Spleen (tissue), 11 donors: ENCODE measurements around the gene GRAP2. TPM values are rescaled to one million over a fixed set of nuclear protein-coding genes. Genes with fewer than 3 reads are reported as not detected.

Source experiments
- DNase-seq: peaks from one replicate; pipeline ENCODE4 v3.0.0-alpha.2; 2020
- H3K27ac ChIP-seq, 8 donors: fragments of 200-600 bp; sonication (generic) in 7 of 8; 1 replicate in 4 of 8; 2 replicates in 4 of 8; pipeline versions ENCODE4 v1.5.0 to v1.8.0; 2016 to 2021; ENCODE audit warnings: inconsistent platforms in 4 of 8, mild to moderate bottlenecking in 4 of 8, moderate library complexity in 1 of 8
- H3K27me3 ChIP-seq, 7 donors: fragments of 200-600 bp; sonication (generic) in 6 of 7; replicated peaks in 1 of 7; 1 replicate in 4 of 7; 2 replicates in 3 of 7; pipeline versions ENCODE4 v1.5.0 to v1.8.0; 2016 to 2021; ENCODE audit warnings: inconsistent platforms in 3 of 7, mild to moderate bottlenecking in 1 of 7
- H3K36me3 ChIP-seq, 6 donors: fragments of 200-600 bp; sonication (generic) in 5 of 6; 1 replicate in 4 of 6; 2 replicates in 2 of 6; pipeline versions ENCODE4 v1.5.0 to v1.8.0; 2016 to 2021; ENCODE audit warnings: inconsistent platforms in 2 of 6
- H3K4me1 ChIP-seq, 6 donors: fragments of 200-600 bp; sonication (generic) in 5 of 6; 1 replicate in 3 of 6; 2 replicates in 3 of 6; pipeline versions ENCODE4 v1.5.0 to v1.8.0; 2016 to 2021; ENCODE audit warnings: inconsistent platforms in 3 of 6
- H3K4me3 ChIP-seq, 8 donors: fragments of 200-600 bp; sonication (generic) in 7 of 8; 1 replicate in 4 of 8; 2 replicates in 4 of 8; pipeline versions ENCODE4 v1.5.0 to v1.8.0; 2016 to 2021; ENCODE audit warnings: inconsistent platforms in 4 of 8, mild to moderate bottlenecking in 4 of 8, moderate library complexity in 2 of 8
- H3K9me3 ChIP-seq, 8 donors: fragments of 200-600 bp; sonication (generic) in 7 of 8; 1 replicate in 4 of 8; 2 replicates in 4 of 8; pipeline versions ENCODE4 v1.5.0 to v1.8.0; 2016 to 2021; ENCODE audit warnings: inconsistent platforms in 4 of 8
- CTCF ChIP-seq, 11 experiments: fragments of 200-600 bp in 7 of 11; fragments of 450-650 bp in 4 of 11; sonication (generic) in 4 of 11; IDR thresholded peaks in 8 of 11; conservative IDR thresholded peaks in 3 of 11; 1 replicate in 7 of 11; 2 replicates in 4 of 11; pipeline versions ENCODE4 v1.4.0 to v1.8.0; 2016 to 2021; ENCODE audit warnings: antibody characterized with exemption in 11 of 11, inconsistent platforms in 4 of 11, mild to moderate bottlenecking in 1 of 11
- POLR2A ChIP-seq, 3 donors: fragments of 450-650 bp; IDR thresholded peaks; one replicate each; pipeline ENCODE4 v1.5.1; 2017; ENCODE audit warnings: antibody characterized with exemption in 3 of 3, mild to moderate bottlenecking in 1 of 3
- POLR2AphosphoS5 ChIP-seq, 3 donors: sonication (generic); formaldehyde crosslinking; IDR thresholded peaks; one replicate each; pipeline ENCODE4 v1.5.1; 2017; ENCODE audit warnings: antibody characterized with exemption in 3 of 3
- WGBS, 5 donors: extraction: QIAGEN DNeasy Blood & Tissue Kit in 3 of 5; methylation state at CpG; one replicate each; pipeline versions ENCODE4 v1.1.5 to v1.1.7; 2013 to 2018; 5-methylcytosine and 5-hydroxymethylcytosine counted together
- intact Hi-C: fragments of 100-400 bp; cut with DNase I; formaldehyde crosslinking; loops from one replicate; pipeline ENCODE4 v1.15.0; 2023; ENCODE audit warnings: low total_unique reads
- polyA plus RNA-seq, 3 donors: library from polyadenylated mRNA; stranded (reverse); fragments of 200-250 nt; gene quantifications; one replicate each; pipeline ENCODE4 v1.2.1, GENCODE V29; 2013
- total RNA-seq, 7 donors: library from RNA; depleted of rRNA in 3 of 7; stranded (reverse); fragments of >200 nt in 3 of 7; fragmentation: NEBNext Ultra II Directional in 4 of 7; extraction: Animal tissue kit (Norgen Biotek cat#: 25700) in 4 of 7; gene quantifications; one replicate each; pipeline versions ENCODE4 v1.1.0 to v1.2.1, GENCODE V29; 2016 to 2021
- donor health status: healthy with polysubstance abuse.
- donor health status: DM: no; HTN: no; CAD: no; lungs with moderate emphysema.
- donor health status: DM: no; HTN: no; CAD: no.
- donor health status: Bipolar disorder and iron deficiency.
- donor health status: healthy.
- donor health status: DM: no; HTN: no; CAD: no.
- donor health status: DM: yes; HTN: yes; CAD: no.

GRAP2 gene
- total and polyA plus RNA-seq, 10 donors, result 3.1 to 40.3 (median 29.8) TPM

- Histone ChIP-seq H3K27ac (peak overlapping the region in 7 of 8 donors; percentile 54 to 87 (median 74)), H3K4me1 (peaks cover 22 to 75% (median 46%) of the 10 kb centered on the region in 6 donors), H3K36me3 (peaks cover 0 to 68% (median 1%) of the 10 kb centered on the region in 6 donors), H3K9me3 (no peaks in the 10 kb centered on the region), H3K4me3 (no peak overlapping the region), H3K27me3 (peaks cover 0 to 14% (median 0%) of the 10 kb centered on the region in 7 donors)
- peak; percentile 80 for DNase-seq
- intact Hi-C loops, result no loop called here
- TF ChIP-seq POLR2A (IDR thresholded peaks at IDR 0.05), result no peak
- peak in 1 of 3 donors; percentile 79 for TF ChIP-seq POLR2AphosphoS5 (IDR thresholded peaks at IDR 0.05)
- no peak for TF ChIP-seq CTCF (IDR thresholded peaks at IDR 0.05 in 8 of 11, conservative IDR thresholded peaks at IDR 0.05 in 3 of 11)
- 45 to 54% (median 54%) methylated on average over 13 of the region's 13 CpGs for WGBS, 5 donors
Observed at GRCh38 chr22:39960791-39961746, 60.2 kb downstream of the GRAP2 start.

GRCh38 chr22:39962071-39962470 is 61.2 kb downstream of the GRAP2 start:
- Histone ChIP-seq H3K4me1 (peaks cover 16 to 66% (median 39%) of the 10 kb centered on the region in 6 donors), H3K4me3 (no peak overlapping the region), H3K36me3 (peaks cover 0 to 68% (median 1%) of the 10 kb centered on the region in 6 donors), H3K27ac (peak overlapping the region in 7 of 8 donors; percentile 54 to 87 (median 74)), H3K9me3 (no peaks in the 10 kb centered on the region), H3K27me3 (peaks cover 0 to 14% (median 0%) of the 10 kb centered on the region in 7 donors)
- DNase-seq, result no peak
- WGBS, 5 donors, result 87 to 95% (median 89%) methylated on average over 9 of the region's 9 CpGs
- TF ChIP-seq POLR2A (IDR thresholded peaks at IDR 0.05) (no peak), CTCF (IDR thresholded peaks at IDR 0.05 in 8 of 11, conservative IDR thresholded peaks at IDR 0.05 in 3 of 11) (no peak), POLR2AphosphoS5 (IDR thresholded peaks at IDR 0.05) (no peak)
- intact Hi-C loops, result no loop called here

- no peak overlapping the region for H3K27ac ChIP-seq
- H3K36me3 ChIP-seq, result peaks cover 0 to 82% (median 8%) of the 10 kb centered on the region in 6 donors
- DNase-seq, result no peak
- no peaks in the 10 kb centered on the region for H3K27me3 ChIP-seq
- H3K9me3 ChIP-seq, result no peaks in the 10 kb centered on the region
- peaks cover 0 to 37% (median 16%) of the 10 kb centered on the region in 6 donors for H3K4me1 ChIP-seq
- intact Hi-C loops, result no loop called here
- TF ChIP-seq CTCF (IDR thresholded peaks at IDR 0.05 in 8 of 11, conservative IDR thresholded peaks at IDR 0.05 in 3 of 11) (no peak), POLR2A (IDR thresholded peaks at IDR 0.05) (no peak), POLR2AphosphoS5 (IDR thresholded peaks at IDR 0.05) (no peak)
- WGBS, 5 donors, result 82 to 89% (median 86%) methylated on average over 5 of the region's 5 CpGs
- no peak overlapping the region for H3K4me3 ChIP-seq
Observed at GRCh38 chr22:39965748-39966147, 64.9 kb downstream of the GRAP2 start.

GRCh38 chr22:39966470-39966869 is 65.6 kb downstream of the GRAP2 start:
- Histone ChIP-seq H3K4me1 (peaks cover 0 to 30% (median 13%) of the 10 kb centered on the region in 6 donors), H3K27ac (no peak overlapping the region), H3K9me3 (no peaks in the 10 kb centered on the region), H3K4me3 (no peak overlapping the region), H3K36me3 (peaks cover 0 to 89% (median 12%) of the 10 kb centered on the region in 6 donors), H3K27me3 (no peaks in the 10 kb centered on the region)
- 55 to 92% (median 77%) methylated on average over 2 of the region's 2 CpGs for WGBS, 5 donors
- TF ChIP-seq POLR2AphosphoS5 (IDR thresholded peaks at IDR 0.05) (no peak), POLR2A (IDR thresholded peaks at IDR 0.05) (no peak), CTCF (IDR thresholded peaks at IDR 0.05 in 8 of 11, conservative IDR thresholded peaks at IDR 0.05 in 3 of 11) (no peak)
- intact Hi-C loops, result no loop called here
- no peak for DNase-seq
